Dorsolateral prefrontal cortex (tissue), 118 donors: ENCODE data around the gene CYP26A1. TPM values are rescaled to one million over a fixed set of nuclear protein-coding genes. Genes with fewer than 3 reads are reported as not detected.

Source experiments
- total RNA-seq, 120 experiments: library from RNA; stranded (reverse); gene quantifications; one replicate each; pipeline versions ENCODE4 v1.2.3 to v1.2.4, GENCODE V29; 2022

Gene CYP26A1
- total RNA-seq, 120 experiments from 2014 or later = 0.28 to 6.1 (median 1.9) TPM; not detected in 2

Other genes with a start within 250 kb of the CYP26A1 start
- 10 to 100 TPM; 14.7 to 38.5 (median 27.0) TPM for gene EXOC6, start 225.4 kb upstream of the CYP26A1 start, total RNA-seq
- gene CYP26C1, start 13.1 kb upstream of the CYP26A1 start, total RNA-seq = 1 to 10 TPM in 15 of 120 experiments, under 1 TPM in 105; 0.13 to 1.6 (median 0.61) TPM